K562 (cell line): ENCODE results near the gene SRSF1. TPM values are rescaled to one million over a fixed set of nuclear protein-coding genes. Genes with fewer than 3 reads are reported as not detected.

ENCODE experiments used
- FOXM1 ChIP-seq, 2 experiments: fragments of 450-650 bp in 1 of 2; sonication (generic) in 1 of 2; formaldehyde crosslinking in 1 of 2; IDR thresholded peaks; 2 replicates each; pipeline versions ENCODE4 v1.6.1 to v1.9.0; 2017 to 2022; ENCODE audit warnings: low read depth in 2 of 2, mild to moderate bottlenecking in 2 of 2, missing genetic modification reagents in 1 of 2, moderate library complexity in 1 of 2
- GABPA ChIP-seq: fragments of 200-800 bp; sonication (Bioruptor generic); conservative IDR thresholded peaks from 2 replicates; pipeline ENCODE4 v1.6.1; 2016; ENCODE audit warnings: low read depth, missing genetic modification characterization, missing compliant biosample characterization
- HLTF ChIP-seq: fragments of 450-650 bp; IDR thresholded peaks from 2 replicates; pipeline ENCODE4 v1.6.1; 2016
- HMG20B ChIP-seq: fragments of 250-450 bp; sonication (Bioruptor Pico); IDR thresholded peaks from 2 replicates; pipeline ENCODE4 v1.5.0; 2021; ENCODE audit warnings: mild to moderate bottlenecking
- HNRNPL ChIP-seq: fragments of 200-400 bp; formaldehyde crosslinking; IDR thresholded peaks from 2 replicates; pipeline ENCODE4 v1.6.1; 2017; ENCODE audit warnings: low read depth, mild to moderate bottlenecking, low read length
- IRF2 ChIP-seq: sonication (generic); formaldehyde crosslinking; IDR thresholded peaks from 2 replicates; pipeline ENCODE4 v1.8.1; 2022; ENCODE audit warnings: mild to moderate bottlenecking, missing genetic modification reagents
- KHSRP ChIP-seq: fragments of 450-650 bp; IDR thresholded peaks from 2 replicates; pipeline ENCODE4 v1.6.1; 2017
- MYC ChIP-seq, 2 experiments: fragments of 250-450 bp in 1 of 2; sonication (Bioruptor Pico) in 1 of 2; IDR thresholded peaks; 2 replicates each; pipeline versions ENCODE4 v1.5.1 to v1.6.1; 2012 to 2021; ENCODE audit warnings: low read depth in 2 of 2, borderline replicate concordance in 1 of 2, improper control_type of control experiment in 1 of 2, low read length in 1 of 2, mild to moderate bottlenecking in 1 of 2, moderate library complexity in 1 of 2
- PRDM10 ChIP-seq: fragments of 450-650 bp; IDR thresholded peaks from 2 replicates; pipeline ENCODE4 v1.6.1; 2018; ENCODE audit not compliant: partially characterized antibody
- REST ChIP-seq, 2 experiments: fragments of 450-650 bp; formaldehyde crosslinking in 1 of 2; IDR thresholded peaks; 2 replicates each; pipeline versions ENCODE4 v1.4.0 to v1.6.1; 2014 to 2020; ENCODE audit warnings: mild to moderate bottlenecking in 2 of 2, borderline replicate concordance in 1 of 2, low read depth in 1 of 2
- SNIP1 ChIP-seq: fragments of 450-650 bp; IDR thresholded peaks from 2 replicates; pipeline ENCODE4 v1.7.1; 2017; ENCODE audit warnings: low read depth, mild to moderate bottlenecking
- ZC3H4 ChIP-seq: sonication (generic); formaldehyde crosslinking; IDR thresholded peaks from 2 replicates; pipeline ENCODE4 v1.9.0; 2021; ENCODE audit warnings: missing genetic modification reagents, borderline replicate concordance
- ZNF134 ChIP-seq: fragments of 250-450 bp; sonication (Bioruptor Pico); conservative IDR thresholded peaks from 2 replicates; pipeline ENCODE4 v1.4.0; 2020
- ZNF589 ChIP-seq: fragments of 200-800 bp; sonication (Bioruptor generic); IDR thresholded peaks from 2 replicates; pipeline ENCODE4 v1.6.1; 2016; ENCODE audit warnings: low read depth, missing genetic modification characterization, missing compliant biosample characterization
- polyA plus RNA-seq, 8 experiments: library from polyadenylated mRNA; depleted of rRNA in 4 of 8; stranded (reverse) in 5 of 8; unstranded in 3 of 8; fragments of >200 nt; fragmentation: Nextera tagmentation in 2 of 8; fragmentation: Illumina TruSeq in 1 of 8; extraction: Ambion mirVana in 2 of 8; extraction: Trizol in 1 of 8; gene quantifications; 2 replicates each; pipeline versions ENCODE4 v1.2.1 to v1.2.3, GENCODE V29; 2011 to 2014; ENCODE audit warnings: inconsistent platforms in 1 of 8, missing spikeins in 1 of 8
- total RNA-seq, 7 experiments: library from RNA; depleted of rRNA in 6 of 7; stranded (reverse); fragments of >200 nt in 6 of 7; fragmentation: Illumina TruSeq in 2 of 7; extraction: Trizol in 2 of 7; gene quantifications; 2 replicates each; pipeline versions ENCODE4 v1.2.1 to v1.2.3, GENCODE V29; 2011 to 2021; ENCODE audit warnings: low replicate concordance in 1 of 7

The SRSF1 gene
- total and polyA plus RNA-seq, 9 of the 15 experiments (the other 6 are each of a cell fraction or from before 2014, with no cell fraction given): 77.8 to 559 (median 442) TPM

GRCh38 chr17:57988301-57989250, 18.5 kb downstream of the SRSF1 start (continued):
- TF ChIP-seq PRDM10 (peak; percentile 96), HLTF (0 out of 2 replicates have a peak, but pooled peaks have one; percentile 37), ZC3H4 (CRISPR knock-in tag) (no peak), MYC (IDR thresholded peaks at IDR 0.05; ENCODE audit: low read depth, low read length) (no peak), MYC (CRISPR knock-in tag; IDR thresholded peaks at IDR 0.05; ENCODE audit: borderline replicate concordance, low read depth) (peak; percentile 89; the same call in 1 of the 2 replicates), HNRNPL (no peak), REST (IDR thresholded peaks at IDR 0.05; ENCODE audit: borderline replicate concordance) (peak; percentile 35; the same call in 1 of the 2 replicates), REST (CRISPR knock-in tag; IDR thresholded peaks at IDR 0.05; ENCODE audit: low read depth) (0 out of 2 replicates have a peak, but pooled peaks have one; percentile 13), IRF2 (CRISPR knock-in tag) (no peak), SNIP1 (no peak), ZNF134 (no peak), ZNF589 (0 out of 2 replicates have a peak, but pooled peaks have one; percentile 18), HMG20B (CRISPR knock-in tag) (peak; percentile 79; the same call in 1 of the 2 replicates), FOXM1 (IDR thresholded peaks at IDR 0.05; ENCODE audit: low read depth) (no peak), FOXM1 (CRISPR knock-in tag; IDR thresholded peaks at IDR 0.05; ENCODE audit: low read depth) (no peak), GABPA (tag) (peak; percentile 88), KHSRP (peak; percentile 34; the same call in 1 of the 2 replicates)
